ENCODE data around the gene ABHD2. TPM values are rescaled to one million over a fixed set of nuclear protein-coding genes. Genes with fewer than 3 reads are reported as not detected.
A peak's percentile ranks its signal among the peaks of the same experiment; 100 is the strongest.

Gene ABHD2
- total RNA-seq, 6 donors from 2014 or later = 84.1 to 230 (median 174) TPM

DNA sequence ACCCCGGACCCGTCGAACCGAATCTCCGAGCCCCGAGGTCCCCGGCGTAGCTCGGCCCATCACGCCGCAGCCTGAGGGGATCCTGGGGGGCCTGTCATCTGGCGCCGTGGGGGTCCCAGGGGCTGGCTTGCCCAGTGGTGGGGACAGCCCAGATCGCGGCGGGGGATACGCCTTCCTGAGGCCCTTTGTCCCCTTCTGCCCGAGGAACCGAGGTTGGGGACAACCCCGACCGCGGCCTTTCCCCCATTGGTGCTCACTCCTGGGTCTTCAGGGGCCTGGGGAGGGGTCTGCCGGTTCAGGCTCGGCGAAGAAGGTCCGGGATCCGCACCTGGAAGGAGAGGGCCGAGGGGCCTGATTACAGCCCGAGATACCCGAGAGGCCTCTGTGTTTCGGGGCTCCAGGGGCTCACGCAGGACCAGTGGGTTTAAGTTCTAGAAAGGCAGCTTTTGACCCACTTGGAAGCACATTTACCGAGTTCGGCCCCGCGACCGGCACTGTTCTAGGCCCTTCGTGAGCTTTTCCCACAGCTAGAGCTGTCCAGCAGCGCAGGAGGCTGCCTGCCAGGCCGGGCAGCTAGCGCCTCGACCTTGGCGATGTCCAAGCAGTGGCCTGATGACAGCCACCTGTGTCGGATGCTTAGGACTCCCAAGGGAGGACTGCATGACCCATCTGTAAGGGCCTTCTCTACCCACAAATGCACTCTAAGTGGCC lies 504 bp downstream of the ABHD2 start:
- peak overlapping the region; percentile 92 to 99 (median 95) for H3K27ac ChIP-seq
- TF ChIP-seq POLR2AphosphoS5 (IDR thresholded peaks at IDR 0.05) = peak in 1 of 2 donors; percentile 58
- TF ChIP-seq, protein P1, sequence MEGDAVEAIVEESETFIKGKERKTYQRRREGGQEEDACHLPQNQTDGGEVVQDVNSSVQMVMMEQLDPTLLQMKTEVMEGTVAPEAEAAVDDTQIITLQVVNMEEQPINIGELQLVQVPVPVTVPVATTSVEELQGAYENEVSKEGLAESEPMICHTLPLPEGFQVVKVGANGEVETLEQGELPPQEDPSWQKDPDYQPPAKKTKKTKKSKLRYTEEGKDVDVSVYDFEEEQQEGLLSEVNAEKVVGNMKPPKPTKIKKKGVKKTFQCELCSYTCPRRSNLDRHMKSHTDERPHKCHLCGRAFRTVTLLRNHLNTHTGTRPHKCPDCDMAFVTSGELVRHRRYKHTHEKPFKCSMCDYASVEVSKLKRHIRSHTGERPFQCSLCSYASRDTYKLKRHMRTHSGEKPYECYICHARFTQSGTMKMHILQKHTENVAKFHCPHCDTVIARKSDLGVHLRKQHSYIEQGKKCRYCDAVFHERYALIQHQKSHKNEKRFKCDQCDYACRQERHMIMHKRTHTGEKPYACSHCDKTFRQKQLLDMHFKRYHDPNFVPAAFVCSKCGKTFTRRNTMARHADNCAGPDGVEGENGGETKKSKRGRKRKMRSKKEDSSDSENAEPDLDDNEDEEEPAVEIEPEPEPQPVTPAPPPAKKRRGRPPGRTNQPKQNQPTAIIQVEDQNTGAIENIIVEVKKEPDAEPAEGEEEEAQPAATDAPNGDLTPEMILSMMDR (IDR thresholded peaks at IDR 0.05) = no peak
- TF ChIP-seq POLR2A (IDR thresholded peaks at IDR 0.05) = peak in 2 of 4 donors; percentile 3 to 16
- peaks cover 36 to 53% (median 44%) of the 10 kb centered on the region in 4 donors for H3K4me1 ChIP-seq
- DNase-seq = peak; percentile 59 to 82
- H3K36me3 ChIP-seq = no peaks in the 10 kb centered on the region
- H3K4me3 ChIP-seq = peak overlapping the region; percentile 90 to 95 (median 93)
- ATAC-seq (ENCODE audit: low FRiP score in 2 of 2) = peak in 1 of 2 donors; percentile 18
- H3K9me3 ChIP-seq = no peaks in the 10 kb centered on the region
- WGBS, 2 donors = 0 to 7% methylated on average over 1 to 33 of the region's 44 CpGs
- no peaks in the 10 kb centered on the region for H3K27me3 ChIP-seq

DNA sequence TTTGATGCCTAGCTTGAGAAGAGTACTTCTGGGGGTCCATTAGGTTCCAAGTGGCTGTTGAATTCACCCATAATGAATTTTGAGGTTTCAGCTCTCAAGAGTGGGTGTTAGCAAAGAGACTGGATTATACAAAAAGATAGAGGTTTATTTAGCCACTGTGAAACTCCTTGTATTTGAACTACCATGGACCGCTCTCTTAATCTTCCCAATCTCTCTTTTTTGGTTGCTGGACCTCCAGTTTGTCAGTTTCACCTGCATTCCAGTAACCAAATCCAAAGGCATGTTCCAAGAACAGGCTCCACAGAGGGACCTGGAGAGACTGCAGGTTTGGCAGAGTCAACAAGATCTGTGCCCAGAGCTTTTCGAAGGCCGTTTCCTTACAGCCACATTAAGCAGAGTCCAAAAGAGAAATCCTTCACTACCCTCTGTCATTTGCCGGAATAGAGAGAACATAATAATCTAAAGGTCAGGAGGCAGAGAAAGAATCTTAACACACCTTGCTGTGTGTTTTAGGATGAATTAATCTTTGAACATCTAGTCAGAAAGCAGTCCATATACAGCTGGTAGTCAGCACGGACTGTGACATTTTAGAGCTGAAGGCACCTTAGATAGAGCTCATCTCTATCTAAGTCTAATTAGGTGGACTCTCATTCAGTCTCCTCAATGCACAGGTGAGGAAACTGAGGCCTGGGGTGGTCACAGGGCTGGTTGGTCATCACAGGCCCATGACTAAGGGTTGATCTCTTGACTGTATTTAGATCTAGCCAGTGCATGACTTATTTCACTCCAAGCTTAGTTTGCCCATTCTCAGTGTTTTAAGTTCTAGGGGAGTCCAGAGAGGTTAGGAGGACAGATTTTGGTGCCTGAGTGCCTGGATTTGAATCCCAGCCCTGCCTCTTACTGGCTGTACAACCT lies 1.3 kb downstream of the ABHD2 start:
- Histone ChIP-seq H3K27me3 (no peaks in the 10 kb centered on the region), H3K4me3 (peak overlapping the region; percentile 90 to 95 (median 93)), H3K36me3 (no peaks in the 10 kb centered on the region), H3K9me3 (no peaks in the 10 kb centered on the region), H3K4me1 (peaks cover 44 to 61% (median 49%) of the 10 kb centered on the region in 4 donors), H3K27ac (peak overlapping the region; percentile 92 to 99 (median 95))
- TF ChIP-seq EP300 (IDR thresholded peaks at IDR 0.05) = no peak
- no peak for TF ChIP-seq POLR2A (IDR thresholded peaks at IDR 0.05)
- TF ChIP-seq, protein P1 (IDR thresholded peaks at IDR 0.05) = no peak
- no peak for TF ChIP-seq POLR2AphosphoS5 (IDR thresholded peaks at IDR 0.05)
- no peak for DNase-seq
- 65 to 69% methylated on average over 5 of the region's 5 CpGs for WGBS, 2 donors
- ATAC-seq (ENCODE audit: low FRiP score in 2 of 2) = no peak

DNA sequence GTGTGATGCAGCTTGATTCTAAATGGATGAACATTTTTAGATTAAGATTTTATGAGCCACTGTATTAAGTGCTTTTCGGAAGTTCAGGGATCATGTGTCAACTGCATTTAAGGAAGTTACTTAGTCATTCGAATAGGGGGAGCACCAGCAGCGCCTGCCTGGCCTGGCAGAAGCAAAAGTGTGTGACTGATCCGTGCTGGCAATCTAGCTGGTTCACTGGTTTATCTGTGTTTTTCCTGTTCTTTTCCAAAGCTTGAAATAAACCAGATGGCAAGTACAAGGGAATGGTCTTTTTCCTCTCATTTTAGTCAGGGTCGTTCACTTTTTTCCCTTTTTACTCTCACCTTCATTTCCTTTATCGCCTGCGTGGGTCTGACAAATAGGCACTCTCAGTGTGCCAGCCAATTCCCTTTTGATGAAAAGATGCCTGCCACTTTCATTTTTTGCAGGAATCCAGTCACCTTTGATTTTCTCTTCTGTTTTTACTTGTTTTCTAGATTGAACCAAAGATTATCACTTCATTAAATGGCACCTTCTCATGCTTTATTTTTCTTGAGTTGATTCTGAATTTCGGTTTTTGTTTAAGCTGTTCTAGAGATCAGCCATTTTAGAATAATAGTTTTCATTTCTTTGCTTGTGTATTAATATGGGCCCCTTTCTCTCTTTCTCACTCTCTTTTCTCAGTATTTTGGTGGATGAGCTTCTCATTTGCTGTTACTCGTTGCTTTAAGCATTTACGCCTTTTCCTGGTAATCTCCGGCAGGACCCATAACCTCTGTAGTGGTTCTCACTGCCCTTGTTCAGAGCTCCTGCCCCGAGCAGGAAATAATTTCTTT lies 2.8 kb downstream of the ABHD2 start:
- H3K27ac ChIP-seq = peak overlapping the region; percentile 92 to 99 (median 95)
- peaks cover 46 to 71% (median 56%) of the 10 kb centered on the region in 4 donors for H3K4me1 ChIP-seq
- no peaks in the 10 kb centered on the region for H3K36me3 ChIP-seq
- H3K27me3 ChIP-seq = no peaks in the 10 kb centered on the region
- DNase-seq = peak in 1 of 2 donors; percentile 91
- H3K4me3 ChIP-seq = peak overlapping the region in 3 of 4 donors; percentile 18 to 90 (median 23)
- no peaks in the 10 kb centered on the region for H3K9me3 ChIP-seq
- 27 to 28% methylated on average over 12 of the region's 12 CpGs for WGBS, 2 donors
- ATAC-seq (ENCODE audit: low FRiP score in 2 of 2) = peak in 1 of 2 donors; percentile 47
- peak; percentile 87 to 88 for TF ChIP-seq POLR2AphosphoS5 (IDR thresholded peaks at IDR 0.05)
- TF ChIP-seq, protein P1 (IDR thresholded peaks at IDR 0.05) = no peak
- TF ChIP-seq POLR2A (IDR thresholded peaks at IDR 0.05) = peak in 2 of 4 donors; percentile 71 to 83

DNA sequence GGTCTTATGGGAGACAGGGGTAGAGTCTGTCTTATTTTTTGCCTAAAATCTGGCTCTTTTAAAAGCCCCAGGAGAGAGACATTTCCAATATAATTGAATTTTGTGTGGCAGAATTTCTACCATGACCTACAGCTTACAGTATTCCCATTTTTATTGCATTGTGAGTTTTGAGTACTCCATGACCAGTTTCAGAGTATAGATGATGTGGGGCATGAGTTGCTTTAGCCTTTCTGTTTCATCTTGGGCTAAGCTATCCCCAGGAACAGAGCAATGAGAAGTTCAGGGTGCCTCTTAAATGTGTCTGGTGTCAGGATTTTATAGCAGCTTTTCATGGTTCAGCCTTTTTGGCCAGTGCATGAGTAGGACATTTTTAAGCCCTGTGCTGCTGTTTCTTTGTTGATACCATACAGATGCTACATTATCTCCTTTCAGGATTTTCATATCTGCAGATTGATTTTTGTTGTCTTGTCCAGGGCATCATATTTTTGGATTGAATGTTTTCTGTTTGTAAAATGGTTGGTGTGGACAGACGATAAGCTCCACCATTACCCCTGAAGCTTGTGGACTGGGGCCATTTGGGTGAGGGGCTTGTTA lies 3.5 kb downstream of the ABHD2 start:
- Histone ChIP-seq H3K4me1 (peaks cover 53 to 78% (median 58%) of the 10 kb centered on the region in 4 donors), H3K4me3 (peak overlapping the region in 3 of 4 donors; percentile 18 to 90 (median 23)), H3K27me3 (no peaks in the 10 kb centered on the region), H3K36me3 (no peaks in the 10 kb centered on the region), H3K27ac (peak overlapping the region; percentile 92 to 99 (median 95)), H3K9me3 (no peaks in the 10 kb centered on the region)
- TF ChIP-seq EP300 (IDR thresholded peaks at IDR 0.05) (no peak), POLR2A (IDR thresholded peaks at IDR 0.05) (no peak), POLR2AphosphoS5 (IDR thresholded peaks at IDR 0.05) (no peak)
- TF ChIP-seq, protein P1 (IDR thresholded peaks at IDR 0.05) = no peak
- ATAC-seq (ENCODE audit: low FRiP score in 2 of 2) (no peak), DNase-seq (no peak)
- 64 to 80% methylated on average over 1 of the region's 1 CpG for WGBS, 2 donors

Measured in upper lobe of left lung (tissue), 6 donors.